Right lobe of liver (tissue), 4 donors: ENCODE results near the gene CFAP157.

Experiments used
- POLR2A ChIP-seq: fragments of 450-650 bp; IDR thresholded peaks from one replicate; pipeline ENCODE4 v1.6.1; 2017; ENCODE audit warnings: antibody characterized with exemption, mild to moderate bottlenecking
- TF ChIP-seq, protein P1 (sequence below), 4 donors: fragments of 200-600 bp in 3 of 4; fragments of 450-650 bp in 1 of 4; IDR thresholded peaks; one replicate each; pipeline versions ENCODE4 v1.5.1 to v1.8.0; 2016 to 2022; ENCODE audit warnings: antibody characterized with exemption in 4 of 4, mild to moderate bottlenecking in 2 of 4
- donor health status: DM: no; HTN: no; CAD: no.
- donor health status: DM: no; HTN: no; CAD: no.
- donor health status: DM: no; HTN: yes; CAD: no.

GRCh38 chr9:127723444-127723843 is 16.7 kb downstream of the CFAP157 start:
- TF ChIP-seq, protein P1, sequence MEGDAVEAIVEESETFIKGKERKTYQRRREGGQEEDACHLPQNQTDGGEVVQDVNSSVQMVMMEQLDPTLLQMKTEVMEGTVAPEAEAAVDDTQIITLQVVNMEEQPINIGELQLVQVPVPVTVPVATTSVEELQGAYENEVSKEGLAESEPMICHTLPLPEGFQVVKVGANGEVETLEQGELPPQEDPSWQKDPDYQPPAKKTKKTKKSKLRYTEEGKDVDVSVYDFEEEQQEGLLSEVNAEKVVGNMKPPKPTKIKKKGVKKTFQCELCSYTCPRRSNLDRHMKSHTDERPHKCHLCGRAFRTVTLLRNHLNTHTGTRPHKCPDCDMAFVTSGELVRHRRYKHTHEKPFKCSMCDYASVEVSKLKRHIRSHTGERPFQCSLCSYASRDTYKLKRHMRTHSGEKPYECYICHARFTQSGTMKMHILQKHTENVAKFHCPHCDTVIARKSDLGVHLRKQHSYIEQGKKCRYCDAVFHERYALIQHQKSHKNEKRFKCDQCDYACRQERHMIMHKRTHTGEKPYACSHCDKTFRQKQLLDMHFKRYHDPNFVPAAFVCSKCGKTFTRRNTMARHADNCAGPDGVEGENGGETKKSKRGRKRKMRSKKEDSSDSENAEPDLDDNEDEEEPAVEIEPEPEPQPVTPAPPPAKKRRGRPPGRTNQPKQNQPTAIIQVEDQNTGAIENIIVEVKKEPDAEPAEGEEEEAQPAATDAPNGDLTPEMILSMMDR (IDR thresholded peaks at IDR 0.05): no peak
- TF ChIP-seq POLR2A: no peak
